ENCODE results near the gene TTLL5.

- TF ChIP-seq CTCF (IDR thresholded peaks at IDR 0.05) (no peak), POLR2A (IDR thresholded peaks at IDR 0.05) (no peak)
Measured at GRCh38 chr14:75702122-75702521, 41.1 kb downstream of the TTLL5 start.

Measured in tibial nerve (tissue), 3 donors.